ENCODE data around the gene ZNF70.

The ZNF70 gene

DNA sequence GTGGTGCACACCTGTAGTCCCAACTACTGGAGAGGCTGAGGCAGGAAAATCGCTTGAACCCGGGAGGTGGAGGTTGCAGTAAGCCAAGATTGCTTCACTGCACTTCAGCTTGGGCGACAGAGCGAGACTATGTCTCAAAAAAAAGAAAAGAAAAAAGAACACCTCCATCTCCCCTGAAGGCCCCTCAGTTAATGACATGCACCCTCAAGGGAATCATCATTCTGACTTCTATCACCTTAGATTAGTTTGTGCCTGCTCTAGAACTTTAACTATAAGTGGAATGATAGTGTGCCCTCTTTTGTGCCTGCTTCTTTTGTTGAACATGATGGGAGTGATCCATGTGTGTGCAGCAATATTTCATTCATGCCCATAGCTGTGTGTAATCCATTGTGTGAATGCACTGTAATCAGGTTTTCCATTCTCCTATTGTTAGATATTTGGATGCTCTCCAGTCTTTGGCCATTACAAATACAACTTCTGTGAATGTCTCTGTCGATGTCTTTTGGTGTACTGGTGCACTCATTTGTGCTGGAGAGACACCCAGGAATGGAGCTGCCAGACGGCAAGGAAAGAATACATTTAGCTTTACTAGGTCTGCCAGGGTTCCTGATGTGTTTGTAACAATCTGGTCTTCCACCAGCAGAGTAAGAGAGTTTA, 4.2 kb upstream of the ZNF70 start:
- Histone ChIP-seq H3K27ac (ENCODE audit: low read depth, low read length) (no peak overlapping the region), H3K9me3 (ENCODE audit: control insufficient read depth, insufficient read depth, low read depth, low read length) (no peaks in the 10 kb centered on the region), H3K27me3 (ENCODE audit: control insufficient read depth, insufficient read depth, low read length) (no peaks in the 10 kb centered on the region), H3K36me3 (ENCODE audit: control insufficient read depth, insufficient read depth, low read length) (no peaks in the 10 kb centered on the region), H3K4me1 (ENCODE audit: control insufficient read depth, insufficient read depth, low read length) (peaks cover 8% of the 10 kb centered on the region; the same call in 1 of the 2 replicates), H3K9ac (ENCODE audit: low read length) (no peak overlapping the region), H3K4me3 (ENCODE audit: low read depth, low read length) (no peak overlapping the region)

DNA sequence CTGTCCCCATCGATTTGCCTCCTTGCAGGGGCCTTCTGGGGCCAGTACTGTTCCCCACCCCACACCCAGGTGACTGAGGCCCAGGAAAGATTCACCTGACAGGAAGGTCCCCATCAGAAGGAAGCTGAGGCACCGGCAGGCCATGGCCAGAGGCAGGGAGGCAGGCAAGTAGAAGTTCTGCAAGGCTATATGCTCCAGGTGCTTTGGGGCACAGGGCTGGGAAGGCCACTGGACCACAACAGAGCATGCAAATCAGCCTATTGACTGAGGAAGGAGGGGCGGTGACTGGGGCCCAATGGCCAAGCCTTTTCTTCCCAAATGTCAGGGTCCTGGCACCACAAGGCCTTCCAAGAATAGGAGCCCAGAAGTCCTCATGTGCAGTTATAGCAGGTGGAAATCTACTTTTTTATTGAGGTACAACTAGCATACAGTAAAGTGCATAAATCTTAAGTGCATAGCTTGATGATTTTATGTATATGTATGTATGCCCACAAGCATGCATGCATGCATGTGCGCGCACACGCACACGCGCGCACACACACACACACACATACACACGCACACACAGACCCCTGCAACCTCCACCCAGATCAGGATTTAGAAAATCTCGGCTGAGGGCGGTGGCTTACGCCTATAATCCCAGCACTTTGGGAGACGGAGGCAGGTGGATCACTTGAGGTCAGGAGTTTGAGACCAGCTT, 3.5 kb upstream of the ZNF70 start, which contains the start of gene VPREB3:
VPREB3 (minus strand) TSS at position 206 of the 700 bp plus-strand sequence; CDS start at position 144, 62 bp downstream.
- Histone ChIP-seq H3K27me3 (ENCODE audit: control insufficient read depth, insufficient read depth, low read length) (no peaks in the 10 kb centered on the region), H3K36me3 (ENCODE audit: control insufficient read depth, insufficient read depth, low read length) (no peaks in the 10 kb centered on the region), H3K4me3 (ENCODE audit: low read depth, low read length) (no peak within 1 kb of the TSS), H3K27ac (ENCODE audit: low read depth, low read length) (no peak within 1 kb of the TSS), H3K4me1 (ENCODE audit: control insufficient read depth, insufficient read depth, low read length) (peaks cover 14% of the 10 kb centered on the region), H3K9me3 (ENCODE audit: control insufficient read depth, insufficient read depth, low read depth, low read length) (no peaks in the 10 kb centered on the region), H3K9ac (ENCODE audit: low read length) (no peak within 1 kb of the TSS)

DNA sequence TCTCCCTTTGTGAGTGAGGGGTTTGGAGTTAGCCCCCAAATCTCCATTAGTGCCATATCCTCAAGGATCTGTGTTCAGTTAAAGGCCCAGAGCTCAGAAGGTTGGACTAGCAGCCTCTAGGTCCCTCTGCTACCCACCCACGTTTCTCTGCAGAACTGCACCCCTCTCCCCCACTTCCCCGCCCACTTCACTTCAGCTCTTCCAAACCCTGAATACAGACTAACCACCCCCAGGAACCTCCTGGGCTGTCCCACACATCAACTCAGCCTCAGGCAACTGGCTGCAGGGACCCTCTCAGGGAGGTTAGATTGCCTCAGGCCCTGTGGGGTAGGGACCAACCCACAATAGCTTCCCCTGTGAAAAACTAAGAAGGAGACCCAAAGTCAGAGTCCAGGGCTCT, 2.5 kb upstream of the ZNF70 start:
- Histone ChIP-seq H3K9ac (ENCODE audit: low read length) (no peak overlapping the region), H3K36me3 (ENCODE audit: control insufficient read depth, insufficient read depth, low read length) (no peaks in the 10 kb centered on the region), H3K27ac (ENCODE audit: low read depth, low read length) (no peak overlapping the region), H3K4me3 (ENCODE audit: low read depth, low read length) (no peak overlapping the region), H3K4me1 (ENCODE audit: control insufficient read depth, insufficient read depth, low read length) (peaks cover 14% of the 10 kb centered on the region), H3K27me3 (ENCODE audit: control insufficient read depth, insufficient read depth, low read length) (no peaks in the 10 kb centered on the region), H3K9me3 (ENCODE audit: control insufficient read depth, insufficient read depth, low read depth, low read length) (no peaks in the 10 kb centered on the region)

DNA sequence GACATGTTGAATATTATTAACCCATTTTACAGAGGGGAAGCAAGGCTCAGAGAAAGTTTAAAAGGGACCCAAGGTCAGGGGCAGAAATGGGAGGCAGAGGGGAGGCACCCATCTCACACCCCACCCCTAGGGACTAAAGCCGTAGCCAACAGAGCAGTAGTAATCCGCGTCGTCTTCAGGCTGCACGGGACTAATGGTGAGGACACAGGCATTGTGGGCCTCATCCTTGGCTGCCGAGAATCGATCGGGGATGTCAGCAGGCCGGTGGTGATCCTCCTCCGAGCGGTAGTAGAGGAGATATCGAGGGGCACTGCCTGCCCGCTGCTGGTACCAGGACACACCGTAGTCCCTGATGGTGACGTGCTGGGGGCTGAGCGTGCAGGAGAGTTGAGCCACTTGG, 1.8 kb upstream of the ZNF70 start:
- no peak overlapping the region for H3K4me3 ChIP-seq (ENCODE audit: low read depth, low read length)
- H3K4me1 ChIP-seq (ENCODE audit: control insufficient read depth, insufficient read depth, low read length): peaks cover 14% of the 10 kb centered on the region
- H3K9me3 ChIP-seq (ENCODE audit: control insufficient read depth, insufficient read depth, low read depth, low read length): no peaks in the 10 kb centered on the region
- H3K36me3 ChIP-seq (ENCODE audit: control insufficient read depth, insufficient read depth, low read length): no peaks in the 10 kb centered on the region
- H3K27ac ChIP-seq (ENCODE audit: low read depth, low read length): no peak overlapping the region
- H3K27me3 ChIP-seq (ENCODE audit: control insufficient read depth, insufficient read depth, low read length): no peaks in the 10 kb centered on the region
- H3K9ac ChIP-seq (ENCODE audit: low read length): no peak overlapping the region

DNA sequence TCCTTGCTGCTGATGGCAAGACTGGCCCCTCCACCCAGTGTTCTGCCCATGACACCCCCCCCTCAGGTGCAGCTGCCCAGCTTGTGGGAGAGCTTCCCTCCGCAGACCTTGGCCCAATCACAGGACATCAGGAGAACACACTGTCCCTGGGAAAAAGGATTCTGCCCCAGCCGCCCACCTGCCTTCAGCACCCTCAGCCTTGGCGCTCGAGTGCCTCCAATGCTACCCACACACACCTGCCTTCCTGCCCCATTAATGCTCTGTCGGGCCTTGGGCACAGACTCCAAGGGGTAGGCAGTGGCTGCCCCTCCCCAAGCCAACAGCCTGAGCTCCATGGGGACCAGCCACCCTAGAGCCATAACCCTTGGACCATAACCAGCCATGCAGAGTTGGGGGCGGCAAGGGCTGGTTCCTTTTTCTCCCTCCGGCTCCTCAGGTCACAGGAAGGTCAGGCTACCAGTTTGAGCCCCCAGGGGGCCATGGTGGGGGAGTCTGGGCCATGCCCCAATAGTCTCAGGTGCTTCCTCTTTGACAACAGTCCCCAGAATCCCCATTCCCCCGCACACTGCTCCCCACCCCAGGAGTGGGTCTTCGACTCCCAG, 1.3 kb upstream of the ZNF70 start:
- Histone ChIP-seq H3K4me3 (ENCODE audit: low read depth, low read length) (peak overlapping the region; percentile 98; the same call in 1 of the 2 replicates), H3K27me3 (ENCODE audit: control insufficient read depth, insufficient read depth, low read length) (no peaks in the 10 kb centered on the region), H3K4me1 (ENCODE audit: control insufficient read depth, insufficient read depth, low read length) (peaks cover 14% of the 10 kb centered on the region), H3K27ac (ENCODE audit: low read depth, low read length) (no peak overlapping the region), H3K9me3 (ENCODE audit: control insufficient read depth, insufficient read depth, low read depth, low read length) (no peaks in the 10 kb centered on the region), H3K36me3 (ENCODE audit: control insufficient read depth, insufficient read depth, low read length) (no peaks in the 10 kb centered on the region), H3K9ac (ENCODE audit: low read length) (no peak overlapping the region)

DNA sequence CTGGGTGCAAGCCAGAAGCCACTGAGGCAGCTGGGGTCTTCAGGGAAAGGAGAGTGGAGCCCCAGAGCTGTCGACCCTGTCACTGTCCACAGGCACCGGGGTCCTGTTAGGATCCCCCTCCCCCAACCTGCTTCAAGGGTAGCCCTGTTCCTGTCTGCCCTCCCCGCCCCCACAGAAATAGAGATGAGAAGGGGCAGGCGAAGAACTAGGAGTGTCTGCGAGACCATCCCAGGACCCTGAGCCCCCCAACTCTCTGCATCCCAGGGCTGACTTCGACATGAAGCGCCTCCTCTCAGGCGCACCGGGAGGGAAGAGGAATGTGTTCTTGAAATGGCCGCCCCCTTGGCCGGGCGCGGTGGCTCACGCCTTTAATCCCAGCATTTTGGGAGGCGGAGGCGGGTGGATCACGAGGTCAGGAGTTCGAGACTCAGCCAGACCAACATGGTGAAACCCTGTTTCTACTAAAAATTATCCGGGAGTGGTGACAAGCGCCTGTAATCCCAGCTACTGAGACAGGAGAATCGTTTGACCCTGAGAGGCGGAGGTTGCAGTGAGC, 607 bp upstream of the ZNF70 start:
- H3K27ac ChIP-seq (ENCODE audit: low read depth, low read length): peak overlapping the region; percentile 82
- H3K27me3 ChIP-seq (ENCODE audit: control insufficient read depth, insufficient read depth, low read length): no peaks in the 10 kb centered on the region
- no peaks in the 10 kb centered on the region for H3K9me3 ChIP-seq (ENCODE audit: control insufficient read depth, insufficient read depth, low read depth, low read length)
- peak overlapping the region; percentile 87 for H3K9ac ChIP-seq (ENCODE audit: low read length)
- H3K4me3 ChIP-seq (ENCODE audit: low read depth, low read length): peak overlapping the region; percentile 98
- no peaks in the 10 kb centered on the region for H3K36me3 ChIP-seq (ENCODE audit: control insufficient read depth, insufficient read depth, low read length)
- peaks cover 9% of the 10 kb centered on the region for H3K4me1 ChIP-seq (ENCODE audit: control insufficient read depth, insufficient read depth, low read length)

DNA sequence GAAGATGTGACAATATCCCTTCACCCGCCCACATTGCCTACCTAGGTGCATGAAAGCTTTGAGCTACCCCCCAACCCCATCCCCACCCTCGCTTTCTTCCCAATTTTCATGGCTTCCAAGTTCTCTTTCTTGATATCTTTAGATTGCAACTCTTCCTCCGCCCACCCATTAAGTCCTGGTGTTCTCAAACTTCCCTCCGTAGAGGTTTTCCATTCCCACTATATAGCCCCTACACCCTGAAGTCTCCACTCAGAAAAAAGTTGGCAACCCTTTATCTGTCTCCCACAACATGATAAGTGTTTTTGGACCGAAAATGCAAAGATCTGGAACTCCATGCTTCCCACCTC, 572 bp downstream of the ZNF70 start:
- H3K9me3 ChIP-seq (ENCODE audit: control insufficient read depth, insufficient read depth, low read depth, low read length): no peaks in the 10 kb centered on the region
- no peak overlapping the region for H3K27ac ChIP-seq (ENCODE audit: low read depth, low read length)
- H3K4me3 ChIP-seq (ENCODE audit: low read depth, low read length): peak overlapping the region; percentile 86
- peaks cover 9% of the 10 kb centered on the region for H3K4me1 ChIP-seq (ENCODE audit: control insufficient read depth, insufficient read depth, low read length)
- no peaks in the 10 kb centered on the region for H3K27me3 ChIP-seq (ENCODE audit: control insufficient read depth, insufficient read depth, low read length)
- peak overlapping the region; percentile 65 for H3K9ac ChIP-seq (ENCODE audit: low read length)
- 0 out of 2 replicates have a peak, but pooled peaks cover under 1% of the 10 kb centered on the region for H3K36me3 ChIP-seq (ENCODE audit: control insufficient read depth, insufficient read depth, low read length)

DNA sequence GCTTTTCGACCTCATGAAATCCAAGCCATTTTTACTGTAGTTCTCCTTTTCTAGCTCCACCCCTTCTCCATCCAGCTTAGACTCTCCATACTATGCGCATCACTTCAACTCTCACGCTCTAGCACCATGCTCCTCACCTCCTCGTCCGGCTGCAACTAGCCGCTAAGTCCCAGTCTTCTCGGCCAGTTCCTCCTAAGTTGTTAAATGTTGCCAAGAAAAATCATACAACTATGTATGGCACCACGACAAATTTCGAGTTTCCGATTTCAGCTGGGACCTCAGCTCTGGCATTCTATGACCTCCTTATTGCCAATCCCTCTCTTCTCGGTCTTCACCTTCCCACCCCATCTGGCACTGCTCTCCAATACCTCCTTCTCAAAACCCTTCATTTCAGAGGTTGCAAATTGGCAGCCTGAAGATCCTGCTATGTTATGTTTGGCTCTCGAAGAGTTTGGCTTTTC, 1.0 kb downstream of the ZNF70 start:
- Histone ChIP-seq H3K27me3 (ENCODE audit: control insufficient read depth, insufficient read depth, low read length) (no peaks in the 10 kb centered on the region), H3K9ac (ENCODE audit: low read length) (no peak overlapping the region), H3K36me3 (ENCODE audit: control insufficient read depth, insufficient read depth, low read length) (peaks cover 5% of the 10 kb centered on the region), H3K4me1 (ENCODE audit: control insufficient read depth, insufficient read depth, low read length) (peaks cover 9% of the 10 kb centered on the region), H3K4me3 (ENCODE audit: low read depth, low read length) (peak overlapping the region; percentile 86), H3K27ac (ENCODE audit: low read depth, low read length) (no peak overlapping the region), H3K9me3 (ENCODE audit: control insufficient read depth, insufficient read depth, low read depth, low read length) (no peaks in the 10 kb centered on the region)

DNA sequence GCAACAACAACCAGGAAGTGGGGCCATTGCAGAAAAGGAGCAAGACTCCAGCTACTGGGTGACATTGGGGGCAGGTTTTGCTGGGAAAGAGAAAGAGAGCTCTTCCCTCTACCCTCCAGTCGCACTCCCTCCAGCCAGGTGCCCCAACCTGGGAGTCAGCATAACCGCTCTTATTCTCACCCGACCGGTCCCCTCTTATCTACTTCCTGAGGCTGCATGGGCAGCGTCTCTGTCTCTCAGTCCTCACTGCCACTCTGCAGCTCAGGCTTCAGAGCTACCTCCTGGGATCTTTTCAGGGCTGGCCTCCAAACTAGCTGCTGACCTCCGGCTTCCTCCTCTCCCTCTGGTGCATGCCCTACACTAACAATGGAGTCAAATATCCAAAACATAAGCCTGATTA, 5.1 kb downstream of the ZNF70 start:
- H3K36me3 ChIP-seq (ENCODE audit: control insufficient read depth, insufficient read depth, low read length): peaks cover 32% of the 10 kb centered on the region
- no peaks in the 10 kb centered on the region for H3K27me3 ChIP-seq (ENCODE audit: control insufficient read depth, insufficient read depth, low read length)
- H3K27ac ChIP-seq (ENCODE audit: low read depth, low read length): no peak overlapping the region
- peaks cover 5% of the 10 kb centered on the region for H3K4me1 ChIP-seq (ENCODE audit: control insufficient read depth, insufficient read depth, low read length)
- no peaks in the 10 kb centered on the region; the same call in 1 of the 2 replicates for H3K9me3 ChIP-seq (ENCODE audit: control insufficient read depth, insufficient read depth, low read depth, low read length)
- no peak overlapping the region for H3K9ac ChIP-seq (ENCODE audit: low read length)
- no peak overlapping the region for H3K4me3 ChIP-seq (ENCODE audit: low read depth, low read length)

DNA sequence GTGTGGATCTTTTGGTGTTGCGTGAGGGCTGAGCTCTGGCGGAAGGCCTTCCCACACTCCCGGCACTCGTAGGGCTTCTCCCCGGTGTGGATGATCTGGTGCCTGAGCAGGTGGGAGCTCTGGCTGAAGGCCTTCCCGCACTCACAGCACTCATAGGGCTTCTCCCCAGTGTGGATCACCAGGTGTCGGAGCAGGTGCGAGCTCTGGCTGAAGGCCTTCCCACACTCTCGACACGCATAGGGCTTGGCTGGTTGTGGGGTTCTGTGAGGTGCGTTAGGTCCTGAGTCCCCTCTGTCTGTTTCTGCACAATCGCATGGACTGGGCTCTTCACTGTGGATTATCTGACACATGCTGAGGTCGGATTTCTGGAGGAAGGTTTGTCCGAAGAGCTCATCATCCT, 6.4 kb downstream of the ZNF70 start:
- Histone ChIP-seq H3K36me3 (ENCODE audit: control insufficient read depth, insufficient read depth, low read length) (peaks cover 32% of the 10 kb centered on the region), H3K4me3 (ENCODE audit: low read depth, low read length) (no peak overlapping the region), H3K9ac (ENCODE audit: low read length) (no peak overlapping the region), H3K4me1 (ENCODE audit: control insufficient read depth, insufficient read depth, low read length) (no peaks in the 10 kb centered on the region; the same call in 1 of the 2 replicates), H3K9me3 (ENCODE audit: control insufficient read depth, insufficient read depth, low read depth, low read length) (no peaks in the 10 kb centered on the region; the same call in 1 of the 2 replicates), H3K27ac (ENCODE audit: low read depth, low read length) (no peak overlapping the region), H3K27me3 (ENCODE audit: control insufficient read depth, insufficient read depth, low read length) (no peaks in the 10 kb centered on the region)

DNA sequence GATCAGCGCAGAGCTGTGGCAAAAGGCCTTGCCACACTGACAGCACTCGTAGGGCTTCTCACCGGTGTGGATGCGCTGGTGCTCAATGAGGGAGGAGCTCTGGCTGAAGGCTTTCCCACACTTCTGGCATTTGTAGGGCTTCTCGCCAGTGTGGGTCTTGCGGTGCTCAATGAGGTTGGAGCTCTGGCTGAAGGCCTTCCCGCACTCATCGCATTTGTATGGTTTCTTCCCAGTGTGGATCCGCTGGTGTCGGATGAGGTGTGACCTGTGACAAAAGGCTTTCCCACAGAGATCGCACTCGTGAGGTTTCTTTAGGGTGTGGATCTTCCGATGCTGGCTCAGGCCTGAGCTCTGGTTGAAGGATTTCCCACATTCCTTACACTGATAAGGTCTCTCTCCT, 6.9 kb downstream of the ZNF70 start:
- no peak overlapping the region for H3K9ac ChIP-seq (ENCODE audit: low read length)
- no peak overlapping the region for H3K4me3 ChIP-seq (ENCODE audit: low read depth, low read length)
- H3K27me3 ChIP-seq (ENCODE audit: control insufficient read depth, insufficient read depth, low read length): no peaks in the 10 kb centered on the region
- H3K9me3 ChIP-seq (ENCODE audit: control insufficient read depth, insufficient read depth, low read depth, low read length): no peaks in the 10 kb centered on the region; the same call in 1 of the 2 replicates
- no peaks in the 10 kb centered on the region for H3K4me1 ChIP-seq (ENCODE audit: control insufficient read depth, insufficient read depth, low read length)
- H3K36me3 ChIP-seq (ENCODE audit: control insufficient read depth, insufficient read depth, low read length): peaks cover 32% of the 10 kb centered on the region
- no peak overlapping the region for H3K27ac ChIP-seq (ENCODE audit: low read depth, low read length)
